Non-pigmented ciliary epithelial cell (primary cell): ENCODE results near the gene ERI3.

Experiments
- DNase-seq: peaks from one replicate; pipeline ENCODE4 v3.0.0-alpha.2; 2010; ENCODE audit warnings: low read depth

Gene ERI3

DNA sequence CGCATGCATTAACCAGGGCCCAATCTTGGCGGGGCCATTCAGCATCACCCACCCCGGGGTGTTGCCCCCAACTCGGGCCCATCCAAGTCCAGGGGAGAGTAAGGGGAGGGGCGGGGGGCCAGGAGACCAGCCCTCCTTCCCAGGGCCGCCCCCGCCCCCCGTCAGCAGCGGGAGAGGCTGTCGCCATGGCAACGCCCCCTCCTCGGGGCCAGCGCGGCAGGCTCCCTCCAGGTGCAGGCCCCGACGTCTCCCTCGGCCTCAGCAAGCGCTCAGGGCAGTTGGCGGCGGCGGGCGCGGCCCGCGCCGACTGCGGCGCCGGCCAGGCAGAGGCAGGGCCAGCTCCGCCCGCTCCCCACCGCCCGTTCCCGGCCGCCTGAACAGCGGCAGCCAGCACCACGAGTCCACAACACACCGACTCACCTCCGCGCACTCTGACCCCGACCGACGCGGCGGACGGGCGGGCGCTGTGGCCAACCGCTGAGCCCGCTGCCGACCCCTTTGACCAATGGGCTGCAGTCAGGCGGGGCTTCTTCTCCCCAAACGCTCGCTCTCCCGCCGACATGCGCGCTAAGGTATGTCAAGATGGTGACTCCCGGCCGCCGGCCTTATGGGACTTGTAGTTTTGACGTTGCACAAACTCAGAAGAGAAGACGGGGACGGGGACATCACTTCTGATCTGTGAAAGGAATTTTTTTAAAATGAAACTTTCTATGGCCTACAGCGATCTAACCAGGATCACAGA lies at the start of gene ERI3:
Gene ERI3 (minus strand): TSS at position 418 of the 742 bp plus-strand sequence. CDS start 231 bp downstream, at position 187.
- peak; percentile 85 for DNase-seq

- no peak for DNase-seq
These were observed 46.5 kb upstream of the ERI3 start for GRCh38 chr1:44401256-44402228.

GRCh38 chr1:44390277-44390676 lies 35.2 kb upstream of the ERI3 start:
- peak; percentile 70 for DNase-seq

- DNase-seq: no peak
These were observed 34.4 kb upstream of the ERI3 start for GRCh38 chr1:44389437-44389836.

GRCh38 chr1:44388551-44388950 lies 33.5 kb upstream of the ERI3 start:
- no peak for DNase-seq

DNA sequence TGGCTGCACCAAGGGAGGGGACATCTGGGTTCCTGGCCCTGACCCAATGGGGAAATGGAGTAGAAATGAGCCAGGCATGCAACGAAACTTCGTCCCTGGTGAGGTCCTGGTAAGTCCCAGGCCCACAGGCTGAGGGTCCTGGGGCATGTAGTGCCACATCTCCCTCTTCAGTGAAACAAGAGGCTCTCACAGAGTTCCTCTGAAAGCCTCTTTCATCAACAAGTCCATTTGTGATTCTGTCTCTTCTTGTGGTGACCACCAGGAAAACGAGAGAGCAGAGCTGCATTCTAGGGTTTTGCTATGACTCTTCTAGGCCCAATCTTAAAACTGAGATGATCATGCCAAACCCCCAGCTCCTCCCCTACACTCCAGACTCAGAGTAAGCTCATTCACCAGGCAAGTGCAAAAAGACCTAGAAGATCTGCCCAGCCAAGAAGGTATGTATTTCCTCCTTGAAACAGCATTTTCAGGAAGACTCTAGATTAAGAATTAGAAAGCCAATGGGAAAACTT lies 25.7 kb upstream of the ERI3 start:
- no peak for DNase-seq

DNA sequence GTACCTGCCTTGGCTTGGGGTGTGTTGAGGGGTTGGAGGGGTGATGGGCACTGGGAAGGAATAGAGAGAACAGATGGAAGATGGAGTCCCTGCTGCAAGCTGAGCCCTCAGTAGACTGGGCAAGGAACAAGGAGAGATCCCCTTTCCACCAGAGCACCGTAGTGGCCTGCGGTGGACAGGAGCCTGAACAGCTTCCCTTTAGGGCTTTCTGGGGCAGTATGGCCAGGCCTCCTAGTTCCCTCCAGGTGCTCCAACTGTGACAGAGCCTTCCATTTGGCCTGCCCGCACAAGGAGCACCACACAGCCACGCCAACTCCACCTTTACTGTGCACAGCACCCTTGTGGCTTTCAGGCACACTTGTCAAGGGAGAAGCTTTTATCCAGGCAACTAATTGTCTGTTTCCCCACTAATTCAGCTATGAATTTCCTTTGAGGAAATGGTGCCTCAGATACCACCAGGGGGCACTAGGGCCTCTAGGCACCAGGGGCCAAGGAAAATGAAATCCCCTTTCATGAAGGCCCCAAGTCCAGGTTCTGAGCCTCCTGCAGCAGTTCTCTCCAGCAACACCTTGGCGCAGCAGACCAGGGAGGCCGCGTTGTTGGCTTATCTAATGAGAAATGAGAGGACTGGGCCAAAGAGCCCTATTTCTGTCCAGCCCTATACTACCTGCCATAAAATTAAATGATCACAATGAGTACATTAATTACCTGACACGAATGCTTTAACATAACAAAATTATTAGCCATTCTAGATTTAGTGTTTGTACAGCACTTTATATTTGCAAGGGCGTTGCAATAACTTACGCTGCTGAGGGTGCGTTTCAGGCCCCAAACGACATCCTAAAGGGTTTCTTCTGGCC lies 23.1 kb upstream of the ERI3 start:
- DNase-seq: peak; percentile 14

DNA sequence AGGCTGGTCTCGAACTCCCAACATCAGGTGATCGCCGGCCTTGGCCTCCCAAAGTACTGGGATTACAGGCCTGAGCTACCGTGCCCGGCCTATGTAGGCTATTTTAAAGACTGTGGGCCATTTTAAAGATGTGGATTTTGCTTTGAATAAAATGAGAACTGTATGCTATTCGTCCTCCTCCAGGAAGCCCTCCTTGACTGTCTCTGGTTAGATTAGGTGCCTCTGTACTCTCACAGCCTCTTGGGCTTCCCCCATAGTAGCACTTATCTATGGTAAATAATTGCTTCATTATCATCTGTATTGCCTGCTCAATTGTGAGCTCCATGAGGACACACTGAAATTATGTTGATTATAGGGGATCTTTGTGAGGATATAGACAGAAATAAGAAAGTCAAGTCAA lies 20.5 kb upstream of the ERI3 start:
- no peak for DNase-seq

GRCh38 chr1:44371206-44371605 lies 16.1 kb upstream of the ERI3 start:
- no peak for DNase-seq

GRCh38 chr1:44368471-44369151 lies 13.6 kb upstream of the ERI3 start:
- no peak for DNase-seq

- no peak for DNase-seq
These were observed 12.9 kb upstream of the ERI3 start for GRCh38 chr1:44367944-44368343.

DNA sequence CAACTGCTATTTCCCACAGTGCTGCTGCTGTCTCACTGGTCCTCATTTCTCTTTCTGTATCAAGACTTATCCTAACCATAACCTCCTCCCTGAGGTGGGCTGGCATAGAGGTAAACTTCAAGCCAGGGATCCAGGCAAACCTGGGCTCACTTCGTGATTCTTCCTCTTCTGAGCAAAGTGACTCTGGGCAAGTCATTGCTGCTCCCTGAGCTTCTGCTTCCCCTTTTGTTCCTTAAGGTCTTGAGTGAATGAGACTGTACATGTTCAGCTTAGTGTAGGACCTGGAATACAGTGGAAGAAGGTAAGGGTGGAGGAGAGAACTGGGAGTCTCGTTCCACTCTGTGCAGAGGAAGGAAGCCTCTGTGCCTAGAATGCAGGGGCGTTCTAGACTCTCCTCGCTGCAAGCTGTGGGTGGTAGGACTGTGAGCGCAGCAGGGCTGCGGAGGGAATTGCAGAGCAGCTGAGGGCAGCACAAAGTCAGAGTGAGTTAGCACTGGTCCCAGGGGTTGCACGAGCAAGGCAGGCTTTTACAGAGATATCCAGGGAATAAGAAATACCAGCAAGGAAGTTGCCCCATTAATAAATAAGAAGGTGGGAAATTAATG lies 11.4 kb upstream of the ERI3 start:
- no peak for DNase-seq

DNA sequence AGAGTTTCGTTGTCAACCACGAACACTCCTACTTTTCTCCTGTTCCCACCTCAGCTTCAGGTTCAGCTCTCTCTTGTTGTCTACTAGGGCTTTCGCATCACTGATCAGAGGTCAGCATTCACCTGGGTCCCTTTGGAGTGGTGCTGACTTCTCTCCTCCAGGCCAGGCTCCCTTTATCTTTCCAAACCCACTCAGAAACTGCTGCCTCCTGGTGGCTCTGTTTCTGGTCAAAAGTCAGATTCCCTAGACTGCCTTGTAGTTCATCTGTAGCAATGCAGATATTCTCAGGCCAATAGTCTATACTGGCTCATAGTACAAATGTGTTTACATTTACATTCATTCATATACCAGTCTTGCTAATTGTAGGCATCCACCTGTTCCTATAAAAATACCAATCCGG lies 6.4 kb upstream of the ERI3 start:
- DNase-seq: no peak

DNA sequence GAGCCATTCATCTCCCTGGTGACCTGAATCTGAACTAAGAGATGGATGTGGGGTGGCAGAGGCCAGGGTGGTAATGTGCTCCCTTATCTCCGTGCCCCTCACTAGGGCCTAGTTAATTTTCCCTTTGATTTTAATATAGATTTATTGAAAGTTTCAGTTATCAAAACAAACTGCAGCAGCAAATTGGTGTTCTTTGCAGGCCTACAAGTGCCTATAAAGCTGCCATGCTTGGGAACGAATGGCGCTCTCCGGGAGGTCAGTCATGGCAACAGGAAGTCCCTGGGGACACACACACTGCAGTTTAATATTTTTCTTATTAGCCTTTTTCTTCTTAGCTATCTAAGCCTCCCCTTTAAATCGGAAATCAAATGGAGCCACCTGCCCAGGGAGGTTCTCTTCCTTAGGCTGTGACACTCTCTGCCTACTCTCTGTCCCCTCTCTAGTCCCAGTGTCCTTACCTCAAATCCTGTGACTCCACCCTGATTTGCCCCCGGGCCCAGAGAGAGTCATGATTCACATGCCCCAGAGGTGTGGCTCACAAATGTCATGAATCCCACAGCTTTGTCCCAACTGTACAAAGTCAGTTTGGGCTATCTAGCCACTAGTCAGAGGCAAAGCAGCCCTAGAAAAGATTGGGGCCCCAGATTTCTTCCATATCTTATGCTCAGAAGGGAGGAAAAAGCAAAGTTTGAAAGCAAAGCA lies 4.3 kb upstream of the ERI3 start:
- no peak for DNase-seq

DNA sequence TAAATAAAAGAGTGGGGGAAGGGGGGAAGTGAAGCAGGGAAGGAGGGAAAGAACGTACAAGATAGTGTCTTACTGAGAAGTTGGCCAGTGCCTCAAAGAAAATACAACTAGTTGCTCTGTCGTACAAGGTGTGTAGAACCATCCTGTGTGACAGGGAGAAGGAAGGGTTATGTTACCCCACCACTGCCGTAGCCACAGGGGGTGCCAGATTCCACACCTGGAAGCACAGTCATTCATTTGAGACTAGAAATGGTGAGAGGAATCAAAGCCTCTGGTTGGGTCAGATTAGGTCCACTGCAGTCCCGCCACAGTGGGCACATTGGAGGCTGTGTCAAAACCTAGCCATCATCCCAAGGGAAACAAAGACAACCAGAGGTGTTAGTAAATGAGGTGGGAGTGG lies 2.7 kb upstream of the ERI3 start:
- no peak for DNase-seq

- no peak for DNase-seq
These were observed 687 bp upstream of the ERI3 start for GRCh38 chr1:44355582-44356305.

DNA sequence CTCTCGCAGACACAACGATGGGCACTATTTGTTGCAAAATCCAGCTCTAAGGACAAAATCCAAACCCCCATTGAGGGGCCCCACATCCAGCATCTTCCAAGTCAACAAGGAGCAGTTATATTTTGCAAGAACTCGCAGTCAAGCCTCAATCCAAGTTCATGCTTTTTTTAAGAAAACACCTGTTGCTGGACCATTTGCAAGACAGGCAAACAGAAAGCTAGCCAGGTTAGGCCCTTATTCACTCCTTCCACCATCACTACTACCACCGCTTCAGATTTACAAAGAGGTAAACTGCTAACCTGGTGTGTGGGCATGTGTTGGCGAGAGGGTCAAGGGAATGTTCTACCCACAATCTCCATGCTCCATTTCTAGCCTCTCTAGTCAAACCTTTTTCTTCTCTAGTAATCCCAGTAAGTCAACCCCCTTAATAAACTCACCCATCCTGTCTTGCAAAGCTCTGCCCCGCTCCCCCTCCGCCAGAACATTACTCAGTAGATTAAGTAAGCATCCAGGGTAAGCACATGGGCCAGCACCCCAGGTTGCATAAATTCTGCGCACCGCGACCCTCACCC lies 703 bp downstream of the ERI3 start:
- peak; percentile 10 for DNase-seq

DNA sequence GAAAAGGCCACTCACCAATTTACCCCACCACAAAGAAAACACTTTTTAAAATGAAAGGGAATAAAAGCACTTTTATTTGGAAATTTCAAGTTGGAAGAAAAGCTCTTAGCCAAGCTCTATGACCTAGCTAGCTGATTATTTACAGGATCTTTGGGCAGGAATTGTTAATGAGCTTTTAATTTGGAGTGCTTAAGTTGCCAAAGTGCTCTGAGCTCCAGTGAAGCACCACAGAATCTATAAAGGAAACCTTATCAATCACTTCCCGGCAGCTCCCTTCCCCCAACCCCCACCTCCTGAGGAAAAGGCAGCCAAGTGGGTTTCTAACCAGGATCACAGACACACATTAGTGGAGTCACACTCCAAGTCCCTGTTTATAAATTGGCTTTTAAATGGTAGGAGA lies 1.5 kb downstream of the ERI3 start:
- no peak for DNase-seq

DNA sequence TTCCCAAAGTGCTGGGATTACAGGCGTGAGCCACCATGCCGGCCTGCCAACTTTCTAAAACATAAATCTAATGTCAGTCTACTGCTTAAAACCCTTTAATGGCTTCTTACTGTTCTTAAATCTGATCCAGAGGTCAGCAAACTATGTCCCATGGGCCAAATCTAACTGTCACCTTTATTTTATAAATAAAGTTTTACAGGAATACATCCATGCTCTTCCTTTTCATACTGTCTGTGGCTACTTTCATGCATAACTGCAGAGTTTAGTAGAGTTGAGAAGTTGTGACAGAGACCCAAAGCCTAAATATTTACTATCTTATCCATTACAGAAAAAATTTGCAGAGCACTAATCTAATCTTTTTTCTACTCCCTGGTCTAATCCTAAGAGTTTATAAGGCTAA lies 3.8 kb downstream of the ERI3 start:
- no peak for DNase-seq
